Amygdala (tissue), 56 donors: ENCODE measurements around the gene CDH16.
"Not testable (repeated sequence)": the region's sequence is repeated elsewhere in the genome, so short reads cannot be mapped to it uniquely, and the experiment has no call there.

ENCODE experiments used
- DNase-seq, 56 donors: peaks; one replicate each; lab custom pipeline; 2025; lab: John Stamatoyannopoulos, UW

CDH16 gene

DNA sequence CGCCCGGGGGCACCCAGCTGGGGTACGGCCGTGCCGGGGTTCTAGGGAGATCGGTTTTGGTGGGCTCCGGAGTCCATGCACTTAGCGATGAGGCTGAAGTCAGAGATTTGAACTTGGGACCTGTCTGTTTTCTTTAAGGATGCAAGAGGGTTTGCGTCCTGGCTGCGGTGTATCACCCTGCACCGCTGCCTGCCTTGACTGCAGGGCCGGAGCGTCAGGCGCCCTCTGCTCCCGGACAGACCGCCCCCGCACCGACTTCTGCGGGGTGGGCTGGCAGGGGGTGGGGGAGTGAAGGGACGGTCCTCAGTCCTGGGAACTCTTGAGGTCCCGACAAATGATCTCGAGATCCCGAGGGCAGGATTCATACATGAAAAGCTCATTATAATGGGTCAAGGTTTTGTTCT lies 37.7 kb downstream of the CDH16 start:
- no peak for DNase-seq

DNA sequence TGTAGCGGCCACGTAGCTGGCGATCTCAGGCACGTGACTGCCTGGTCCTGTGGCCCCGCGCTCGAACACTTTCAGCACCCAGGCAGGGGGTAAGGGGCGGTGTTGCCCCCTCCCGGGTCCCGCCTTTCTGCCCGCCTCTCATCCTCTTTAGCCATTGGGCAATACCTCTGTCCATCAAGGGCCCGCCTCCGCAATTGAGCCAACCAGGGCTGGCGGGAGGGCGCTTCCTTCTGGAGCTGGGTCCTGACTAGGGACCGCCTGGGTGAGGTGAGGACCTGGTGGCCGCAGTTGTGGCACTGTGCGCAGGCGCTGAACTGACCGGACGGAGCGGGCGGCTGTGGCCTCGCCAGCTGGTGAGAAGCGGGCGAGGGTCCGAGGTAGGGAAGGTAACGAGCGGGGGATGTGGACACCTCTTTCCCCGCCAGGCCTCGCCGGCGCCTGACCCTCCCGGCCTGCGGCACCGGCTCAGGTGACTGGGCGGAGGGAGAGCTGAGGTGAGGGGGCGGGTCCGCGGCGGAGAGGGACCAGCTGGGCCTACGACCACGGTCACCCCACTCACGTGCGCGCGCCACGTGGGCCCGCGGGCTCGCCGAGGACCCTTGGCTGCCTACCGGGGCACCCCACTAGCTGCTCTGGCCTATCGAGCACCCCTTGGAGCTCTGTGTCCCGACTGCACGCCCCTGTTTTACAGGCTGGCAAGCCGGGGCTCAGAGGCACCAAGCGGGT lies 38.2 kb downstream of the CDH16 start, which contains the start of gene PDP2:
TSS of gene PDP2 (plus strand) at position 228 of the 726 bp plus-strand sequence. CDS start 3,770 bp downstream, outside the sequence.
- peak; percentile 62 to 96 (median 90) for DNase-seq

DNA sequence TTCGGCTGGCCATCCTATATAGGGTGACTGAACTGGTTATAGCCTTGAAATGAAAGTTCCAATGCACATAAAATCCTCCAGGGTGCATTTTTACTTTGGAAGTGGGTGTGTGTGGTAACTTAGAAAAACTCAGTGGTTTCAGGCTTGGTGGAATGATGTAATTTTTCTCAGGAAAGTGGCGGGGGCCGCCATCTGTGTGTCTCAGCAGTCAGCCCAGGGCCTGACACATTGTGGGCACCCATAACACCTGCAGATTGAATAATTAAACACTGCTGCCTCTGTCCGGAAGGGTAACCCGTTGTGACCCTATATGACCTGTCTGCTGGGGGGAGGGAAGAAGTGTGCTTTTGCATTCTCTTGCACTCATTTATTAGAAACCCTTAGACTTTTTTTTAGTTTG lies 40.6 kb downstream of the CDH16 start:
- DNase-seq, result peak in 4 of 56 donors; percentile 15 to 31 (median 22)

DNA sequence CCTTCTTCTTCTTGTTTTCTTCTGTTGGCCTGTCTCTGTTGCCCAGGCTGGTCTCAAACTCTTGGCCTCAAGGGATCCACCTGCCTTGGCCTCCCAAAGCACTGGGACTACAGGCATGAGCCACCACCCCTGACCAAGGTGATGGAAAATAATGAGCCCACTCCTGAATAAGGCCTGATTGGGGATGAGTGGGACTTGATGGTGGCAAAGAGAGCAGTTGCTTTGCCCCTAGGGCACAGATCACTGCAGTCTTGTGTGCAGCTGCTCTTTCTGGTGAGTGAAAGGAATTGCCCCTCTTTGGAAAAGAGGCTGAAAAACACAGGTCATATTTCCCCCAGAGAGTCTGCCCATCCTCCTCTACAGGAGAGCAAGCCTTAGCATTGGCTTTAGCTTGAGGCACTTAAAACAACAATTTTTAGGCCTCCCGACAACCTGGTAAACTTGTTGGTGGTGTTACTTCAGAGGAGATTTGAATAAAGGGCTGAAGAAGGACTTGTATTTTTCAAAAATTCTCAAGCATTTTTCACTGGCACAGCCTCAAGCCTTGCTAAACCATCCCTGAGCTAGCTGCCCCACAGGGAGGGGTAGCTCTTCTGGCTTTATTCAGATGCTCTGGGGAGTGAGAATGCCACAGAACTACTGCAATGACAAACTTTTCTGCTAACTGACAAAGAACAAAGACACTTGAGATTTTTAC lies 44.5 kb downstream of the CDH16 start:
- no peak for DNase-seq

DNA sequence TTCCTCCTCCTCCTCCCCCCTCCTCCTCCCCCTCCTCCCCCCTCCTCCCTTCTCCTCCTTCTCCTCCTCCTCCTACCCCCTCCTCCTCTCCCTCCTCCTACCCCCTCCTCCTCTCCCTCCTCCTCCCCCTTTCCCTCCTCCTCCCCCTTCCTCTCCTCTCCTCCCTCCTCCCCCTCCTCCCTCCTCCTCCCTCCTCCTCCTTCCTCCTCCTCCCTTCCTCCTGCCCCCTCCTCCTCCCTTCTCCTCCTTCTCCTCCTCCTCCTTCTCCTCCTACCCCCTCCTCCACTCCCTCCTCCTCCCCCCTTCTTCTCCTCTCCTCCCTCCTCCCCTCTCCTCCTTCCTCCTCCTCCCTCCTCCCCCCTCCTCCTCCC lies 45.0 kb downstream of the CDH16 start:
- no peak for DNase-seq

DNA sequence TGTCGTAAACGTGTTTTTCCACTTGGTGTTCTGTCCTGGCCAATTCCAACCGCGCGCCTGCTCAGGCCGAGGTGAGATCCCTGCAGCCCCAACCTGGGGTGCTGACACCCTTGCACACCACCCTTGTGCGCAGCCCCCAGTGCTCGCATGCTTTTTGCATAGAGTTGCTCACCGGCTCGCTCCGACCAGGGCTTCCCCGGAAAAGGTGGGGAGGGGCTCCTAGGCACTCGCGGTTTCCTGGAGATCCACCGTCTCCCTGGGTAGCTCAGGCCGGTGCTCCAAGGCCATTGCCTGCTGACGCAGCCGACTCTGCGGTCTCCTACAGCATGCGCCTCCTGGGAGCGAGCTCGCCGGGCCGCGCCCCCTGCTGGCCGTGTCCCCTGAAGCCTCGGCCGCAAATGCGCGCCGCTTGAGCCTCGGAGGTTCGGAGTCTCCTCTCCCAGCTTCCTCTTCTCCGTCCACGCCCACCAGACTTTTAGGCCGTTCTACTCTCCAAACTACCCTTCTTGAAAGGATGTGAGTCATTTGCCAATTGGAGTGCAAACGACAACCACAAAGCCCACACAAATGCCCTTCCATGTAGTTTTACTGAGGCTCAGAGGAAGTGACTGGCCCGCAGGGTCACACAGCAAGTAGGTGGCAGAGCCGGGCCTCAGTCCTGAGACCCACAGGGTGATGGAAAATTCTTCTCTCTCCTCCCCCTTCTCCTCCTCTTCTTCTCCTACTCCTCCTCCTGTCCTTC lies 45.6 kb downstream of the CDH16 start:
- DNase-seq, result peak in 55 of 56 donors; percentile 9 to 90 (median 70)

DNA sequence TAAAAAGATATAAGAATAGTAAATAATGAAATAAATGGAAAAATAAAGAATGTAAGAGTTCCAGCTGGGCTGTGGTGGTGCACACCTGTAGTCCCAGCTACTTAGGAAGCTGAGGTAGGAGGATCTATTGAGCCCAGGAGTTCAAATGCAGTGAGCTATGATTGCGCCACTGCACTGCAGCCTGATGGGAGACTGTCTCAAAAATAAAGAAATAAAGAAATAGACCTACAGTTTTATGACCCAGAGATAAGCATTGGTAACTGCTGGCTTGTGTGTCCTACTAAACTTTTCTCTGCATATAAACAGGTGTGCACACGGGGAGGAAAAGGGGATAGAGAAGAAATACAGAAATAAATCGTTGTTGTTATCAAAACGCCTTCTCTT lies 46.1 kb downstream of the CDH16 start:
- no peak for DNase-seq

DNA sequence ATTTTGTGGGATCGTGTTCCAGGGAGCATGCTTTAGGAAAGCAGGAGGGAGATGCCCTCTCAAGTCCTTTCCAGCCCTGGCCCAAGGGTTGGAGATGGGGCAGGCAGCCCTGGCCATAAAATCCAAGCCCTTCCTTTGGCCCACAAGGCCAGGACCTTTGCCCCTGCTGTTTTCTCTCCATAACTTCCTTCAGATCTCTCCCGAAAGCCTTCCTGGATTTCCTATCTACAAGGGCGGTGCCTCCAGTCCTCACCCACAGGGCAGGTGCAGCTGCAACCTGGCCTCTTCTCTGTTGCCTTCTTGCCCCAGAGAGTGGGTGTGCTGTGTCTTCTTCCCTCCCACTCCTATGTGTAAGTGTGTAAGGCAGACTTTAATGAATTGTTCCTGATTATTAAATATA lies 46.8 kb downstream of the CDH16 start:
- no peak for DNase-seq

DNA sequence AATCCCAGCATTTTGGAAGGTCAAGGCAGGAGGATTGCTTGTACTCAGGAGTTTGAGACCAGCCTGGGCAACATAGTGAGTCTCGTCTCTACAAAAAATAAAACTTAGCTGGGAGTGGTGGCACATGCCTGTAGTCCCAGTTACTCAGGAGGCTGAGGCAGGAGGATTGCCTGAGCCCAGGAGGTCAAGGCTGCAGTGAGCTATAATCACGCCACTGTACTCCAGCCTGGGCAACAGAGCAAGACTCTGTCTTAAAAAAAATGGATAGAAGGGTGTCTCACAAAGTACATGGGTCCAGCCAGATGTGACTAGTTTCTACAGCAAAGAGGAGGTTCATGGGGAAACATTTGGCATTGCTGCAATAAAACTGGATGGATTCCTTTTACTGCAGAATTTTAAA lies 47.3 kb downstream of the CDH16 start:
- not testable (repeated sequence) for DNase-seq

DNA sequence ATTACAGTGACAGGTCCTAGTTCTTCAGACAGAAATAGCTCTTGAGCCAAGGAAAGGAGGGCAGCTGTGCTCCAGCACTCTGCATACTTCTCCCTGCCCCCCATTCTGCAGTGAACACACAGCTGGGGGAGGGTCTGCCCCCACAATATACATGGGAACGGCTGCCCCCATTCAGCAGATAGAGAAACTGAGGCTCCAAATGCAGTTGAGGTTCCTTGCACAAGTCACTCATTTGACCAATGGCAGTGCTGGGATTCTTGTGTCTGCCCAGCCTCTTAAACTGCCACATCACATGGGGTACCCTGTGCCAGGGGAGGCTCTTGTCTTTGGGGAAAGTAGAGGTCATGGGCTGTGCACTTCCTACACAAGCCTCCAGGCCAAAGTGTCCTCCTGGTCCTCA lies 49.3 kb downstream of the CDH16 start:
- DNase-seq, result no peak

DNA sequence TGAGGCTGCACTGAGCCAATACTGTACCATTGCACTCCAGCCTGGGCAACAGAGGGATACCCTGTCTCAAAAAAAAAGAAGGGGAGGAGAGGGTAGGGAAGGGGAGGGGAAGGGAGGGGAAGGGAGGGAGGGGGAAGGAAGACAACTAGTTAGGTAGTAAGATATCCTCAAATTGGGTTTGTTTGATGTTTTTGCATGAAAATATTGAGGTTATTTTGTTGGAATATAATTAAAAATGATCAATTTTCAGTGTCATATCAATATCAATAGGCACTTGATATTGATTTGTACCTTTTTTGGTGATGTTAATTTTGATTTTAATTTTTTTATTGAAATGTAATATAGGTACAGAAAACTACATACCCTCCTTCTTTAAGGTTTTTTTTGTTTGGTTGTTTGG lies 55.0 kb downstream of the CDH16 start:
- DNase-seq, result no peak

DNA sequence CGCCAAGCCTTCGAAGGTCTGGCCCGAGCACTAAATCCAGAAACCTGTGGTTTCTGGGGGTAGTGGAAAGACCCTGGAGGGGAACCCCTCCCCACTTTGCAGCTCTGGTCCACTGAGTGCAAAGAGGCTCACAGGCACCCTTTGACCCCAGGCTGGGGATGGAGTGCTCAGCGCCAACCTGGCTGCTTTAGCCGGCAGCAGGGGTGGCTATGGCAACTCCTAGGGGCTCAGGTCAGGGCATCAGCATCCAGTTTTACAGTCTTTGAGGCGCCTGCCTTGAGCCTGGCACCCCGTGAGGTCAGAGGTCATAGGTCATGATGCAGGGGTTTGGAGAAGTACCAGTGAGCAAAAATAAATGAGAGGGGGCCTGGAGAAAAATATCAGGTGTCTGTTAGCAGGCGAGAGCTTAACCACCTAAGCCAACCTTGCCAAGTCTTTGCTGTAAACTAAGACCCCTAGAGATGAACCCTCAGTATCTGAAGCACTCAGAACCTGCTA lies 56.6 kb downstream of the CDH16 start:
- DNase-seq, result no peak

DNA sequence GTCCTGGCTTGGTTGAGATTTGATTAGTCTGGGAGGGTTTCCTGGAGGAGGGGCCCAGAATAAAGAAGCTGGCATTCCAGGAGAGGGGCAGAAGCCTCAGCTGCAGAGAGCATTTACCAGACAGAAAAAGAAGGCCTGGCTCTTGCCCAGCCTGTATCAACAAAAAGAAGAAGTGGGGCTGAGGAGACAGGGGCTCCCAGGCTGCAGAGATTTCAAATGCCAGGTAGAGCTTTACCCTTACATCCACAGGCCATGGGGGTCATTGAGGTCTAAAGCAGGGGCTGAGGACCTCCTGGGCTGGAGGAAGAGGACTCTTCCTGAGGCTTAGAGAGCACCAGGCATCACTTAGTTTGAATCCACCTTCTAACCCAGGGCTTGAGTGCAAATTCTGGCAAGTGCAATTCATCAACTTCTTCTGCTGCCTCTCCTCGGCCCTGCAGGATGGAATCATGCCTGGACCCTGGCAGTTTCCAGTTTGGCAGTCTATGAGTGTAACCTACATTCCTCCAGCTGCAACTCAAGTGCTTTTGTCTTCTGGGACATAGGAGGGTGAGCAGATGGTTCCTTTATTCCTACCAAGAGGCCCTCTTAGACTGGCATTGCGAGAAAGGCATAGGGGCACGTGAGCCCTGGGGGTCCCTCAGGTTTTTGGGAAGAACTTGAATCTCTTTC lies 59.2 kb downstream of the CDH16 start:
- DNase-seq, result no peak

DNA sequence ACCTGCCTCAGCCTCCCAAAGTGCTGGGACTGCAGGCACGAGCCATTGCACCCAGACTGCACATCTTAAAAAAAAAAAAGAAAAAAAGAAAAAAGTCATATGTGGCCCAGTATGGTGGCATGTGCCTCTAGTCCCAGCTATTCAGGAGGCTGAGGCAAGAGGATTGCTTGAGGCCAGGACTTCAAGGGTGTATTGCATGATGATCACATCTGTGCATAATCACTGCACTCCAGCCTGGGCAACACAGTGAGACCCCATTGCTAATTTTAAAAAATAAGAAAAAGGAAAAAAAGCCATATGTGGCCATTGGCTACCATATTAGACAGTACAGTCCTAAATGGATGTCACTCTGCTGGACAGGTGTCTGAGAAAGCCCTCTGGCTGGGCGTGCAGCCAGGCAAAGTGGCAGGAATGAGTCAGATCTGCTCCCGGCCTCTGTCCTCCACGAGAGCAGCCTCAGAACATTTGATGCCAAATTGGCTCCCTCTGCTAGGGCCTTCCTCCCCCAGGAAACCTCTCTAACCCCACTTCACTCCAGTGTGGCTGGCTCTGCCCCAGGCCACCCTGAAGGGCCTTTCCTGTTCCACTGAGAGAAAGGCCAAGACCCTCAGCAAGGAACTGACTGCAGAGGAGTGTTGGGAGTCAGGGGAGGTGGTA lies 59.8 kb downstream of the CDH16 start:
- DNase-seq, result no peak
